Activated naive CD4-positive, alpha-beta T cell treated with Interleukin-2 at 50 U/mL for 16 hours (primary cell): ENCODE data around the gene CAMTA2.

Experiments
- DNase-seq: peaks from one replicate; pipeline ENCODE4 v3.0.0-alpha.2; 2020

Gene CAMTA2

DNA sequence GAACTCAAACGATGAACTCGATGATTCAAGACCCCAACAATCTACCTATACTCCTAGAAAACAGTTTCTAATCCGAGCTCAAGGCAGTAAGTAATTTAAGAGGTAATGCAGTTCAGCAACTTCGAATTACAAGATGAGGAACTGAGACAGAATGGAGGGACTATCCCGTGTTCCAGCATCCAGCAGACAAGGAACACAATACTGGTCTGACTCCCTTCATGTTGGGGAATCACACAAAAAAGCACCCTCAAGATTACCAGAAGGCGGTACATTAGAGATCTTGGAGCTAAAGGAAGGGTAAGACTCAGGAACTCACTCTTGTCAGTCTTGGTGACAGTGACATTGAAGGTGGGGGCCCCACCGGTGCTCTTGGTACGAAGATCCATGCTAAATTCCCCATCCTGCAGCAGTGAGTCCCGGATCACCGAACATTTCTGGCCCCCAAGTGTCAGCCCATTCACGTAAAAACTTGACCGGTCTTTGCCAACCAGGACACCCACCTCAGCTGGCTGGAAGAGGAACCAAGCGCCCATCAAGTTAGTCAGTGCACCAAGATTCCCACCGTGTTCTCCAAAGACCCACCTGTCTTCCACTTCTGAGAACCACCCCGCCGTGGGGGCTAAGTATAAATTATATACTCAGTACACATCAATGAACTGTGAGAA is 41.0 kb downstream of the CAMTA2 start:
- DNase-seq, result no peak

DNA sequence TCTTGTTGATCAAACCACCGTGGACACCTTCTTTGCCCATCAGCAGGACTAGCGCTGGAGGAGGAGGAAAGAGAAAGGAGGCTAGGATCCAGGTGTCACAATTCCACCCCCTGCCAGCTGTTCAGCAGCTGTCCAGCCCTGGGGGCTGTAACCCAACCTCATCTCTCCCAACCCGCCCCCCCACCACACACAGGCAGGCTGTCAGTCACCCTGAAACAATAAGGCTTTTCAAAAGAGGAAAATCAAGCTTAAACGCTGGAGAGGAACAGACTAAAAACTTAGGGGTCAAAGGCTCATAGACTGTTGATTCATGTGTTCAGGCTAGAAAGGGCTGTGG is 41.6 kb downstream of the CAMTA2 start:
- no peak for DNase-seq

DNA sequence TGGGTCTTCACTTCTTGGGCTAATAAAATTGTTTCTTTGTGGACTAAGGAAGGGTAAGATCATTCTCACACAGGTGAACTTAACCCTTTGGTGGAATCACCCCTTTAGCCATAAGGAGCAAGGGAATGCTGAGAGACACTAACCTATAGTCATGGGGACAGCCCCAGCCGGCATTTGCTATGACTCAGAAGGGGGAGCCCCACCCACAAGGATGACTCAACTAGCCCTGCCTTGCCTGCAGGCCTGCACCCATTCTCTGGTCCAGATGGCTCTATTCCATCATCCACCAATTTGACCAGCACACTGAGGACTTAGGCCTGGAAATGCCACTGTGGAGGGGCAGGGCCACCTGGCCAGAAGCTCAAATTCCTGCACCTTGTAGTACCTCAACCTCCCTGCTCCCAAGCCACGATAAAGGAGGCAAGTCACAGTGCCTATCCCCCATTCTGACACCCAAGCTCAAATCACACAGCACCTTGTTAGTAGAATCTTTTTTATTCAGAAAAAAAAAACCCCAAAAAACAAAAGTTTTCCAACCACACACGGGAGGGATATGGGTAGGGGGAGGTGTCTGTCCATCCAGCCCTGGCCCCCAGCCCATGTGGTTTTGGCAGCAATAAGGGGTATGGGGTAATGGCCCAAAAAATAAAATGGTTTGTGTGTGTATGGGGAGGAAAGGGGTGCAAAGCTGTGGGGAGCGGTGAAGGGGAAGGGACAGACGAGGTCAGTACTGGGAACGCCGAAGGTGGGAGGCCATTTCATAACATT is 42.1 kb downstream of the CAMTA2 start:
- DNase-seq, result peak; percentile 89

DNA sequence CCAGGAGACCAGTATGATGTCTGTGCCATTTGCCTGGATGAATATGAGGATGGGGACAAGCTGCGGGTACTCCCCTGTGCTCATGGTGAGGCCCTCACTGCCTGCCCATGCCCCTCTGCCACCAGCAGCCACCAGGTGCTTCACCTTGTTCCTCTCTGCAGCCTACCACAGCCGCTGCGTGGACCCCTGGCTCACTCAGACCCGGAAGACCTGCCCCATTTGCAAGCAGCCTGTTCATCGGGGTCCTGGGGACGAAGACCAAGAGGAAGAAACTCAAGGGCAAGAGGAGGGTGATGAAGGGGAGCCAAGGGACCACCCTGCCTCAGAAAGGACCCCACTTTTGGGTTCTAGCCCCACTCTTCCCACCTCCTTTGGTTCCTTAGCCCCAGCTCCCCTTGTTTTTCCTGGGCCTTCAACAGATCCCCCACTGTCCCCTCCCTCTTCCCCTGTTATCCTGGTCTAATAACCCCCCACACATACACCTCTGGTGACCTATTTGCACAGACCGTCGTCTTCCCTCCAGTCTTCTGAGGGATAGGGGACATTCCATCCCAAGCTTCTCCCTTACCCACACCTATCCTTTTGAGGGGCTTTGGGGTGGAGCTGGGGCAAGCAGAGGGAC is 42.8 kb downstream of the CAMTA2 start:
- no peak for DNase-seq

DNA sequence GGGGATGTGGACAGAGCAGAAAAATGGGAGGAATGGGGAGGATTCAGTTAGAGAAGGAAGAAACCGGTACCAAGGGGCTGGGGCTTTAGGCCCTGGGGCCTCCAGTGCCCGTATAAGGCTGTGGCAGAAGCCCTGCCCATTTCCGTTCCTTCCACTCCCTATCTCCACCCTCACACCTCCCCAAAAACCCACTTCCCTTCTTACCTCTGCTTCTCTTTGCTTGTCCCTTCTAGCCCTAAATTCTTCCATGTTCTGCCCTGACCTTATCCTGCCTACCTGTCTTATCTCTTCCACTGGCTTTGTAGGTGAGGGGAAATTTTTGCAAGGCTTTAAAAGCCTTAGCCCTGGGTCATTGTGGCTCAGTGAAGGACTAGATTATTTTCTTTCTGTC is 43.3 kb downstream of the CAMTA2 start:
- peak; percentile 40 for DNase-seq

DNA sequence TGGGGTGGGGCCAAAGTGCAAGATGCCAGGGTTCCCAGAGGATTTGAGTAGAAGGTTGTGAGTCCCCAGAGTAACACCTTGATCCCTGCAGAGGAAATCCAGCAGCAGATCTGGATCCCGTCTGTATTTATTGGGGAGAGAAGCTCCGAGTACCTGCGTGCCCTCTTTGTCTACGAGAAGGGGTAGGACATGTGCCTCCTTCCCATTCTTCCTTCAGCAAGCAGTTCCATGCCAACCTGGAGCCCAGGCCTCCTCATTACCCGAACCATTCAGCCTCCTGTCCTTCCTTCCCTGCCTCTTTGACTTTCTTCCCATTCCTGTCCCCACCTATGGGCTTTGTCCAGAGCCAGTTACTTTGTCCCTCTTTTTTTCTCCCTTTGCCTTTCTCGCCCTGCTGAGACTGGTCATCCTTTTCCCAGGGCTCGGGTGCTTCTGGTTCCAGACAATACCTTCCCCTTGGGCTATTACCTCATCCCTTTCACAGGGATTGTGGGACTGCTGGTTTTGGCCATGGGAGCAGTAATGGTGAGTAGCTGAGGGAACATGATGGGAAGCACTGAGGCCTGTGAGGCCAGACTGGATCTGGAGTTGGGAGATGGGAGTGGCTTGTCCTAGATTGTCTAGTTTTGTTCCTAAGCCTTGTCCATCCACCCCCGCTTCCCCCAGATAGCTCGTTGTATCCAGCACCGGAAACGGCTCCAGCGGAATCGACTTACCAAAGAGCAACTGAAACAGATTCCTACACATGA is 44.5 kb downstream of the CAMTA2 start:
- DNase-seq, result no peak

DNA sequence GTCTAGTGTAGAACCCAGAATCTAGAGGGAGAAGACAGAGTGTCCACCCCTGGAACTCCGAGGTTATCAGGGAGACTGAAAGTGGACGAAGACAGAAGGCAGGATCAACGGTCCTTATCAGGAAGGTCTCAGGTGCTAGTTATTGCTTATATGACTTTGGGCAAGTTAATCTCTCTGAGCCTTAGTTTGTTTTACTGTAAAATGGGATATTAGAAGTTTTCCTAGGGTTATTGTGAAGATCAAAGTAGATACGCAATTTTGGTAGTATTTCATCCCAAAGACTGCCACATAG is 46.2 kb downstream of the CAMTA2 start:
- DNase-seq, result no peak

DNA sequence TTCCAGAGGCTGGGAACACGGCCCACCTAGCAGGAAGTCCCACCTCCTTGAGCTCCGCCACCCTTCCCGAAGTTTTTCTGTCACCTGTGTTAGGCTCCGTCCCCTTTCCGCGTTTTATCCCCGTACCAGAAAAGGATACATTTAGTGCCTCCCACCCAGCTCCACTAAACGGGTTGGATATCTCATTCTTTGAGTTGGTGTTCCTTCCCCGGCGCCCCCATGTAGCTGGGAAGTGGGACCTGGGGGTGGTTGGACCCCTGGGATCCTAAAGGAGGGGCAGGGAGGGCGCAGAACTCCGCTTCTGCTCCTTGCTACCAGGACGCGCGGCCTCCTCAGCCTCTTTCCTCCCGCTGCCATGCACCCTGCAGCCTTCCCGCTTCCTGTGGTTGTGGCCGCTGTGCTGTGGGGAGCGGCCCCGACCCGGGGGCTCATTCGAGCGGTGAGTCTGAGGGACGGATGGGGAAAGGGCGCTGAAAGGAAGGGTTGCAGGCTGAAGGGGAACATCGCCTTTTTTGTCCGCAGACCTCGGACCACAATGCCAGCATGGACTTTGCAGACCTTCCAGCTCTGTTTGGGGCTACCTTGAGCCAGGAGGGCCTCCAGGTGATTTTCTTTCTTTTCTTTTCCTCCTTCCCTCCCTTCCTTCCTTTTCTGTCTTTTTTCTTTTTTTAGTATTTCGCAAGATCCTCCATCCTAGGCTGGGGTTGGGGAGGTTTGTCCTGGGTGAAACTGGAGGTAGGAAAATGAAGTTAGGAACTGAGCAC is 46.7 kb downstream of the CAMTA2 start:
- peak; percentile 47 for DNase-seq

DNA sequence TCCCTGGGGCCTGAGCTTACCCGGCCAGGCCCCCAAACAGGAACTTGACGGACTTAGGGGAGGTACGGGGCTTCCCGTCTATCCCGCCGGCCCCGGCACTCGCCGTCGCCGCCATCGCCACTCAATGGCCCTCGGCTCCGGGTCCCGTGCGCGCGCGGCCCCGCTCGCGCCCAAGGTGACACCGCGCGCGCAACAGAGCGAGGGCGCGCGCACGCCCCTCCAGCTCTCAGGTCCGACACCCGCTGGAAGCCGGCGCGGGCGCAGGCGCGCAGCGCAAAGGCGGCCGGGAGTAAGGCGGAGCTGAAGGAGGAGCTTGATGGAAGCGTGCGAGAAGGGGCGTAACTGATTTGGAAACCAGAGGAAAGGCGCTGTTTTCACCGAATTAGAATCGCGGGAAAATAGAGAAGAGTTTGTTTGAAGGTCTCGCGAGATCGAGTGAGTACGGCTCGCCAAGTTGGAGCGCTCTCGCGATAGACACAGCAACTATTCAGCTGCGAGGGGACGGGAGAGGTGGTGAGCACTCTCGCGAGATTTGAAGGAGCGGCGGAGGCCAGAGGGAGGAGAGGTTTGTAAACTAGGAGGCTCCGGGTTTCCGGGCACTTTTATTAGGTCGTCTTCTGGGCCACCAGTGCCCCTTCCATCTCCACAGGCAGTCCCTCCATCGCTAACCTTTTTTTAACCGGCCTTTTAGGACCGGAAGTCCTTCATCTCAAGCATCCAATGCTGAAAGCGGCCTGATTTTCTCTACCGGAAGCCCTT is 47.5 kb downstream of the CAMTA2 start, which contains the start of the genes RNF167 and SLC25A11:
RNF167 (plus strand) TSS at position 473 of the 759 bp plus-strand sequence. CDS start 642 bp downstream, outside the sequence.
SLC25A11 (minus strand) TSS at position 251 of the 759 bp plus-strand sequence; CDS start at position 115, 136 bp downstream.
- DNase-seq, result peak; percentile 97

DNA sequence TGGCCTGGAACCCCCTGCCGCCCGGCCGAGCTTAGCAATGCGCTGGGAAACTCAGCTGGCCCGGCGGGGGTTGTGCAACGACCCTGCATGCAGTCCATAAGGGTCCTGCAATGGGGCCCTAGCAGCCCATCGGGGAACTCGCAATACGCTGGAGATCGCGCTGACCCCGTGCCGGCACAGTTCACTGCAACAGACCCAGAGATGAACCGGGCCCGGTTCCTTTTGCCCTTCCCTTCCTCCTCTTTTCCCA is 48.0 kb downstream of the CAMTA2 start:
- peak; percentile 27 for DNase-seq

DNA sequence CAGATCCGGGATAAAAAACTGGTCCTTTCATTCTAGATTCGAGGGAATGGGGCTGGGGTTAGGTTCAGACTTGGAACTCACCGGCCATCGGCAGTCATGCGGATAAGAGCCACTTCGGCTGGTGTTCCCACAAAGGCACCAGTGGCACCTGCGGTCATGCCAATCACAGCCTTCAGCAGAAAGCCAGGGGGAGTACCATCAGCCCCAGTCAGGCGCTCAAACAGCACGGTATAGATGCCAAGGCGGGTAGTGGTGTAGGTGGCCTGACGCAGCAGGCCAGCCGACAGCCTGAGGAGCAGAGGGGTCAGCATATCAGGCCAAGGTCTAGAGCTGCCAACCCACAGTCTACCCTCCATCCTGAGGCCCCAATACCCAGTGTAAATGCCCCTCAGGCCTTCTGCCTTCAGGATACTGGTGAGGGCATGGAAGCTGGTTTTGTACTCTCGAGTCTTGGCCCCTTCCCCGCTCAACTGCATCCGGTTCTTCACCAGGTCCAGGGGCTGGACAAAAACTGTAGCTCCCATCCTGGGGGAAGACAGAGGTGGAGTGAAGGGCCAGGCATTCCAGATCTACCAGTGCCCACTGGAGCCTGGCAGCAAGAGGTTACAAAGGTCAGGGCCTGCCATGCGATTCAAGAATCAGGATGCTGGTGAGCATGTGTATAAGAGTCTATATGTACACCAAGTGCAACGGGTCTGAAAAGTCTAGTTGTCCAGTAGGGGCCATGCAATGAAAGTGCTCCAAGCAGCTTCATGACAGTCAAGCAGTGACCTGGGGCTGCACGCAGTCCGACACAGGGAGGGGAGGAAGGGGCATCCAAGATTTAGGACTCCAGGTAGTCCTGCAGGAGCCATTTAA is 48.6 kb downstream of the CAMTA2 start:
- no peak for DNase-seq

DNA sequence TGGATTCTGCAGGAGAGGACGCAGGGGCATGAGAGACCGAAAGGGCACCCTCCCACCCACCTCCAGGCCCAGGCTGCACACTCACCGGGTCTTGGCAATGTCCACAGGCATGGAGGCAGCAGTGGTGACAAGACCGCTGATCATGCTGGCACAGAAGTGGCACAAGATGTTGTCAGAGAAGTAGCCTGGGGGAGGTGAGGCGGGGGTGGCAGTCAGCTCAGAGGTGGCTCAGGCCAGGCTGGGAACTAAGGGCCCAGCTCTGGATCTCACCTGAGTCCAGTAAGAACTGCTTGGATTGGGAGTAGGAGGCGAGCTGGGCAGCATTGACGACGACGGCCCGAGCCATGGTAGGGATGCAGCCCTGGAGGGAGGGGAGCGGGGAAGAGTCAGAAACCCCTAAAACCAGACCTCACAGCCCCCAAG is 49.4 kb downstream of the CAMTA2 start:
- no peak for DNase-seq

DNA sequence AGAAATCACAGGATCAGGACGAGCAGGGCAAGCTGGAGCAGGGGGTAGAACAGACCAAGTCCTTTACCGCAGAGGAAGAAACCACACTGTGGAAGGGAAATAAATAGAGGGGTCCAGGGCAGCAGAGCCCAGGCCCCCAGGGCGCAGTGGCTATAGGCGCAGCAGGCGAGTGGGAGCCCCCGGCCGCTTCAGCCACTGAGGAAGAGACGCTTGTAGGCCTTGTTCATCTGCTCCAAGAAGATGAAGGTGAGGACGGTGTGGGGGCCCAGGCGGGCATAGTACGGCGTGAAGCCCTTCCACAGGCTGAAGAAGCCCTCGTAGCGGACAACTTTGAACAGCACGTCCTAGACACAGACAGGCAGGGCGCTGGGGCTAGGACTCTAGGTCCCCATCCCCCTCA is 49.9 kb downstream of the CAMTA2 start:
- no peak for DNase-seq

DNA sequence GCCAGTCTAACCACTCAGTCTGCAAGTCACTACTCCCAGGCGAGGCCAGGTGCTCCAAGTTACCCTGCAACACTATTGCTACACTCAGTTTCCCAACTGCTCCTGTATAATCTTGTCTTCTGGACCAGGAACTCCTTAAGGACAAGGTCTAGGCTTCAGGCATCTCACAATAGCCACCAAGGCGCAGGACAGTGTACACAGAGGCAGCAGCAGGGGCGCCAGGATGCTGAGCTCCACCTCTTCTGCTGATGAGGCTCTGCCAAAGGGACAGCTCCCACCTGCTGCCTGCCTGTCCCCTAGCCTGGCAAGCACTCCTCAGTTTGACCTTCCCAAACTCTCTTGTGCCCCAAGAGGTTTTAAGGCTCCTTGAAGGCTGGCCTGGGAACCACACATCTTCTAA is 51.0 kb downstream of the CAMTA2 start:
- DNase-seq, result no peak

DNA sequence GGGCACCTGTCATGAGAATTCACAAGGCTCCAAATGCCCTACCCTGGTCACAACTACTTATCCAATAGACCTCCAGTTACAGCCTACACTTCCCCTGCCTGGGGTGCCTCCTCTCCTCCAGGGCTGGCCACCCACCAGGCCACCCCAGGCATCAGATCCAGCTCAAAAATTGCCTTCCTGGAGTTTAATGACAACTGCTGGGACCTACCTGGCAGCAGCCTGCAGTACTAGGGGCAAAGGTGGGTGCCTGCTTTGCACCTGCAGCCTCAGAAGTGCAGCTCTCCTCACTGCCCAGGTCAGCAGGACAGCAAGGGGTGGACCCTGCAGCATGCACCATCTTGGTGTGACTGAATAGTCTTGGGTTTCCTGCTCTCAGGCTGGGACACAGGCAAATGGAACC is 51.8 kb downstream of the CAMTA2 start:
- no peak for DNase-seq

DNA sequence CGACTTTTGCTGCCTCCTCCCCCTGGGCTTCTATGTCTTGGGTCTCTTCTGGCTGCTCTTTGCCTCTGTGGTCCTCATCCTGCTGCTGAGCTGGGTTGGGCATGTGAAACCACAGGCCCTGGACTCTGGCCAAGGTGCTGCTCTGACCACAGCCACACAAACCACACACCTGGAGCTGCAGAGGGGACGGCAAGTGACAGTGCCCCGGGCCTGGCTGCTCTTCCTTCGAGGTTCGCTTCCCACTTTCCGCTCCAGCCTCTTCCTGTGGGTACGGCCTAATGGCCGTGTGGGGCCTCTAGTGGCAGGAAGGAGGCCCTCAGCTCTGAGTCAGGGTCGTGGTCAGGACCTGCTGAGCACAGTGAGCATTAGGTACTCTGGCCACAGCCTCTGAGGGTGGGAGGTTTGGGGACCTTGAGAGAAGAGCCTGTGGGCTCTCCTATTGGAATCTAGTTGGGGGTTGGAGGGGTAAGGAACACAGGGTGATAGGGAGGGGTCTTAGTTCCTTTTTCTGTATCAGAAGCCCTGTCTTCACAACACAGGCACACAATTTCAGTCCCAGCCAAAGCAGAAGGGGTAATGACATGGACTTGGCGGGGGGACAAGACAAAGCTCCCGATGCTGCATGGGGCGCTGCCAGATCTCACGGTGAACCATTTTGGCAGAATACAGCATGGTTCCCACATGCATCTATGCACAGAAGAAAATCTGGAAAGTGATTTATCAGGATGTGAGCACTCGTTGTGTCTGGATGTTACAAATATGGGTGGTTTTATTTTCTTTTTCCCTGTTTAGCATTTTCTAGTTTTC is 53.1 kb downstream of the CAMTA2 start:
- no peak for DNase-seq

DNA sequence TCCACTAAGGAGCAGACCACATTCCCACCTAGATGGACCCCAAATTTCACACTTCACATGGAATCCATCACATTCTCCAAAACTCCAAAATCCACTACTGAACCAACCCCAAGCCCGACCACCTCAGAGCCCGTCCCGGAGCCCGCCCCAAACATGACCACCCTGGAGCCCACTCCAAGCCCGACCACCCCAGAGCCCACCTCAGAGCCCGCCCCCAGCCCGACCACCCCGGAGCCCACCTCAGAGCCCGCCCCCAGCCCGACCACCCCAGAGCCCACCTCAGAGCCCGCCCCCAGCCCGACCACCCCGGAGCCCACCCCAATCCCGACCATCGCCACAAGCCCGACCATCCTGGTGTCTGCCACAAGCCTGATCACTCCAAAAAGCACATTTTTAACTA is 53.8 kb downstream of the CAMTA2 start:
- DNase-seq, result no peak

DNA sequence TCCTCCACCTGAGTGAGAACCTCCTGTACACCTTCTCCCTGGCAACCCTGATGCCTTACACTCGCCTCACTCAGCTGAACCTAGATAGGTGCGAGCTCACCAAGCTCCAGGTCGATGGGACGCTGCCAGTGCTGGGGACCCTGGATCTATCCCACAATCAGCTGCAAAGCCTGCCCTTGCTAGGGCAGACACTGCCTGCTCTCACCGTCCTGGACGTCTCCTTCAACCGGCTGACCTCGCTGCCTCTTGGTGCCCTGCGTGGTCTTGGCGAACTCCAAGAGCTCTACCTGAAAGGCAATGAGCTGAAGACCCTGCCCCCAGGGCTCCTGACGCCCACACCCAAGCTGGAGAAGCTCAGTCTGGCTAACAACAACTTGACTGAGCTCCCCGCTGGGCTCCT is 54.7 kb downstream of the CAMTA2 start:
- DNase-seq, result no peak

DNA sequence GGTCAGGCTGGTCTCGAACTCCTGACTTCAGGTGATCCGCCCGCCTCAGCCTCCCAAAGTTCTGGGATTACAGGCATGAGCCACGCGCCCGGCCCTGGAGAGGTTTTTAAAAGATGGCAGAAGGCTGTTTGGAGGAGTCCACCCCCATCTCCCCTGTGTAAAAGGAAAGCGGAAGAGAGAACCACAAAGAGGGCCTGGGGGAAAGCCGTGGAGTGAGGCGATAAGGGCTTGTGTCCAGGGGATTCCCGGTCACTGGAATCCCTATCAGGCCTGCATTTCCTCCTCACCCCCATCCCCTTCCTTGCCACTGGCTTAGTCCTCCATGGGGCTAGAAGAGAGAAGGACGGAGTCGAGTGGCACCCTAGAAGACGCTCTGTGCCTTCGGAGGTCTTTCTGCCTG is 55.5 kb downstream of the CAMTA2 start, which contains the start of gene GP1BA:
GP1BA (plus strand) TSS at position 315 of the 400 bp plus-strand sequence. CDS start 328 bp downstream, outside the sequence.
- no peak for DNase-seq

DNA sequence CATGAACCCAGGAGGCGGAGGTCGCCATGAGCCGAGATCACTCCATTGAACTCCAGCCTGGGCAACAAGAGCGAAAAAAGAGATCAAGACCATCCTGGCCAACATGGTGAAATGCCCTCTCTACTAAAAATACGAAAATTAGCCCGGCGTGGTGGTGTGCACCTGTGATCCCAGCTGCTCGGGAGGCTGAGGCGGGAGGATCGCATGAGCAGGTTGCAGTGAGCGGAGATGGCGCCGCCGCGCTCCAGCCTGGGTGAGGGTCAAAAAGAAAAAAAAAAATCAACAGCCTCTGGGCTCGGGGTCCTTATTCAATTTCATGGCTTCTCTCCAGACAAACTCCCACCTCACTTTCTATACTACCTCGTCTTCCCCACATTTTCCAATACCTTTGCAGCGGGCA is 58.6 kb downstream of the CAMTA2 start:
- DNase-seq, result no peak
